Liver (tissue), 3 donors: ENCODE measurements around the gene CRYBB3.
"Not testable (repeated sequence)": the region's sequence is repeated elsewhere in the genome, so short reads cannot be mapped to it uniquely, and the experiment has no call there.

Source experiments
- CTCF ChIP-seq: fragments of 150-350 bp; IDR thresholded peaks from 2 replicates; pipeline ENCODE4 v1.5.1; 2017; ENCODE audit warnings: improper control_type of control experiment, low read depth, low read length; ENCODE audit not compliant: missing input control
- JUND ChIP-seq, 2 donors: IDR thresholded peaks; 2 replicates each; pipeline ENCODE4 v1.6.1; 2016; ENCODE audit warnings: antibody characterized with exemption in 2 of 2
- RAD21 ChIP-seq, 2 donors: IDR thresholded peaks; 2 replicates each; pipeline ENCODE4 v1.6.1; 2016; ENCODE audit warnings: antibody characterized with exemption in 2 of 2, mild to moderate bottlenecking in 2 of 2
- SP1 ChIP-seq: IDR thresholded peaks from 2 replicates; pipeline ENCODE4 v1.6.1; 2018; ENCODE audit warnings: antibody characterized with exemption, mild to moderate bottlenecking
- TAF1 ChIP-seq: conservative IDR thresholded peaks from 2 replicates; pipeline ENCODE4 v1.6.1; 2016; ENCODE audit warnings: antibody characterized with exemption, mild to moderate bottlenecking
- YY1 ChIP-seq: IDR thresholded peaks from 2 replicates; pipeline ENCODE4 v1.6.1; 2016; ENCODE audit warnings: antibody characterized with exemption, mild to moderate bottlenecking
- TF ChIP-seq, protein P1 (sequence below): IDR thresholded peaks from 2 replicates; pipeline ENCODE4 v1.6.1; 2016; ENCODE audit warnings: antibody characterized with exemption, mild to moderate bottlenecking
- TF ChIP-seq, protein P2 (sequence below): IDR thresholded peaks from 2 replicates; pipeline ENCODE4 v1.6.1; 2016; ENCODE audit warnings: antibody characterized with exemption
- TF ChIP-seq, protein P3 (sequence below): IDR thresholded peaks from 2 replicates; pipeline ENCODE4 v1.6.1; 2016; ENCODE audit warnings: antibody characterized with exemption
- donor health status: healthy.
- donor health status: healthy.

- TF ChIP-seq, protein P1, sequence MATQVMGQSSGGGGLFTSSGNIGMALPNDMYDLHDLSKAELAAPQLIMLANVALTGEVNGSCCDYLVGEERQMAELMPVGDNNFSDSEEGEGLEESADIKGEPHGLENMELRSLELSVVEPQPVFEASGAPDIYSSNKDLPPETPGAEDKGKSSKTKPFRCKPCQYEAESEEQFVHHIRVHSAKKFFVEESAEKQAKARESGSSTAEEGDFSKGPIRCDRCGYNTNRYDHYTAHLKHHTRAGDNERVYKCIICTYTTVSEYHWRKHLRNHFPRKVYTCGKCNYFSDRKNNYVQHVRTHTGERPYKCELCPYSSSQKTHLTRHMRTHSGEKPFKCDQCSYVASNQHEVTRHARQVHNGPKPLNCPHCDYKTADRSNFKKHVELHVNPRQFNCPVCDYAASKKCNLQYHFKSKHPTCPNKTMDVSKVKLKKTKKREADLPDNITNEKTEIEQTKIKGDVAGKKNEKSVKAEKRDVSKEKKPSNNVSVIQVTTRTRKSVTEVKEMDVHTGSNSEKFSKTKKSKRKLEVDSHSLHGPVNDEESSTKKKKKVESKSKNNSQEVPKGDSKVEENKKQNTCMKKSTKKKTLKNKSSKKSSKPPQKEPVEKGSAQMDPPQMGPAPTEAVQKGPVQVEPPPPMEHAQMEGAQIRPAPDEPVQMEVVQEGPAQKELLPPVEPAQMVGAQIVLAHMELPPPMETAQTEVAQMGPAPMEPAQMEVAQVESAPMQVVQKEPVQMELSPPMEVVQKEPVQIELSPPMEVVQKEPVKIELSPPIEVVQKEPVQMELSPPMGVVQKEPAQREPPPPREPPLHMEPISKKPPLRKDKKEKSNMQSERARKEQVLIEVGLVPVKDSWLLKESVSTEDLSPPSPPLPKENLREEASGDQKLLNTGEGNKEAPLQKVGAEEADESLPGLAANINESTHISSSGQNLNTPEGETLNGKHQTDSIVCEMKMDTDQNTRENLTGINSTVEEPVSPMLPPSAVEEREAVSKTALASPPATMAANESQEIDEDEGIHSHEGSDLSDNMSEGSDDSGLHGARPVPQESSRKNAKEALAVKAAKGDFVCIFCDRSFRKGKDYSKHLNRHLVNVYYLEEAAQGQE, result not testable (repeated sequence)
- not testable (repeated sequence) for TF ChIP-seq TAF1; RAD21 (IDR thresholded peaks at IDR 0.05); CTCF; YY1; SP1; JUND (IDR thresholded peaks at IDR 0.05)
- TF ChIP-seq, protein P2, sequence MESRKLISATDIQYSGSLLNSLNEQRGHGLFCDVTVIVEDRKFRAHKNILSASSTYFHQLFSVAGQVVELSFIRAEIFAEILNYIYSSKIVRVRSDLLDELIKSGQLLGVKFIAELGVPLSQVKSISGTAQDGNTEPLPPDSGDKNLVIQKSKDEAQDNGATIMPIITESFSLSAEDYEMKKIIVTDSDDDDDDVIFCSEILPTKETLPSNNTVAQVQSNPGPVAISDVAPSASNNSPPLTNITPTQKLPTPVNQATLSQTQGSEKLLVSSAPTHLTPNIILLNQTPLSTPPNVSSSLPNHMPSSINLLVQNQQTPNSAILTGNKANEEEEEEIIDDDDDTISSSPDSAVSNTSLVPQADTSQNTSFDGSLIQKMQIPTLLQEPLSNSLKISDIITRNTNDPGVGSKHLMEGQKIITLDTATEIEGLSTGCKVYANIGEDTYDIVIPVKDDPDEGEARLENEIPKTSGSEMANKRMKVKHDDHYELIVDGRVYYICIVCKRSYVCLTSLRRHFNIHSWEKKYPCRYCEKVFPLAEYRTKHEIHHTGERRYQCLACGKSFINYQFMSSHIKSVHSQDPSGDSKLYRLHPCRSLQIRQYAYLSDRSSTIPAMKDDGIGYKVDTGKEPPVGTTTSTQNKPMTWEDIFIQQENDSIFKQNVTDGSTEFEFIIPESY, result not testable (repeated sequence)
- TF ChIP-seq, protein P3, sequence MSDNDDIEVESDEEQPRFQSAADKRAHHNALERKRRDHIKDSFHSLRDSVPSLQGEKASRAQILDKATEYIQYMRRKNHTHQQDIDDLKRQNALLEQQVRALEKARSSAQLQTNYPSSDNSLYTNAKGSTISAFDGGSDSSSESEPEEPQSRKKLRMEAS, result not testable (repeated sequence)
Measured at GRCh38 chr22:25204547-25204946, 4.9 kb downstream of the CRYBB3 start.
